Heart left ventricle (tissue), 16 donors: ENCODE data around the gene SMPX. TPM values are rescaled to one million over a fixed set of nuclear protein-coding genes. Genes with fewer than 3 reads are reported as not detected.

ENCODE experiments used
- ATAC-seq, 4 donors: fragments of 200-7000 bp; cut with Tn5 transposase; one replicate each; pipeline ENCODE4 v1.9.1; 2020 to 2022; ENCODE audit warnings: moderate library complexity in 4 of 4, mild to moderate bottlenecking in 3 of 4, moderate number of reproducible peaks in 1 of 4
- DNase-seq, 5 donors: peaks; one replicate each; pipeline ENCODE4 v3.0.0-alpha.2; 2020
- H3K27ac ChIP-seq, 12 donors: fragments of 200-600 bp; sonication (generic) in 4 of 12; one replicate each; pipeline versions ENCODE4 v1.5.0 to v1.8.0; 2016 to 2022; ENCODE audit warnings: mild to moderate bottlenecking in 2 of 12
- H3K27me3 ChIP-seq, 9 donors: fragments of 200-600 bp; sonication (generic) in 2 of 9; one replicate each; pipeline versions ENCODE4 v1.5.1 to v1.8.0; 2016 to 2022; ENCODE audit warnings: mild to moderate bottlenecking in 3 of 9
- H3K36me3 ChIP-seq, 9 donors: fragments of 200-600 bp; sonication (generic) in 2 of 9; one replicate each; pipeline versions ENCODE4 v1.5.0 to v1.8.0; 2018 to 2022; ENCODE audit warnings: mild to moderate bottlenecking in 2 of 9
- H3K4me1 ChIP-seq, 12 donors: fragments of 200-600 bp; sonication (generic) in 4 of 12; one replicate each; pipeline versions ENCODE4 v1.5.0 to v1.8.0; 2016 to 2022; ENCODE audit warnings: mild to moderate bottlenecking in 3 of 12
- H3K4me3 ChIP-seq, 12 donors: fragments of 200-600 bp; sonication (generic) in 4 of 12; one replicate each; pipeline versions ENCODE4 v1.5.0 to v1.8.0; 2017 to 2022; ENCODE audit warnings: mild to moderate bottlenecking in 9 of 12, moderate library complexity in 4 of 12
- H3K9me3 ChIP-seq, 12 donors: fragments of 200-600 bp; sonication (generic) in 4 of 12; one replicate each; pipeline versions ENCODE4 v1.5.0 to v1.8.0; 2016 to 2022; ENCODE audit warnings: mild to moderate bottlenecking in 1 of 12
- CTCF ChIP-seq, 12 donors: fragments of 200-600 bp; sonication (generic) in 4 of 12; IDR thresholded peaks; one replicate each; pipeline versions ENCODE4 v1.5.0 to v1.8.0; 2018 to 2022; ENCODE audit warnings: antibody characterized with exemption in 12 of 12, mild to moderate bottlenecking in 5 of 12
- POLR2A ChIP-seq, 2 donors: fragments of 450-650 bp; IDR thresholded peaks; one replicate each; pipeline ENCODE4 v1.6.1; 2017; ENCODE audit warnings: antibody characterized with exemption in 2 of 2, mild to moderate bottlenecking in 2 of 2, moderate library complexity in 2 of 2
- WGBS, 4 donors: extraction: QIAGEN DNeasy Blood & Tissue Kit in 2 of 4; methylation state at CpG; one replicate each; pipeline versions ENCODE4 v1.1.5 to v1.1.7; 2013 to 2018; 5-methylcytosine and 5-hydroxymethylcytosine counted together
- intact Hi-C, 10 donors: fragments of 100-400 bp; cut with DNase I; formaldehyde crosslinking; loops; one replicate each; pipeline versions ENCODE4 v1.11.1 to v1.14.2; 2022
- polyA plus RNA-seq, 2 donors: library from polyadenylated mRNA; stranded (reverse); fragments of 200-250 nt; gene quantifications; one replicate each; pipeline ENCODE4 v1.2.3, GENCODE V29; 2013
- total RNA-seq, 9 donors: library from RNA; depleted of rRNA in 2 of 9; stranded (reverse); fragments of >200 nt in 2 of 9; fragmentation: NEBNext Ultra II Directional in 3 of 9; extraction: Animal tissue kit (Norgen Biotek cat#: 25700) in 3 of 9; gene quantifications; one replicate each; pipeline versions ENCODE4 v1.1.0 to v1.2.4, GENCODE V29; 2016 to 2023
- donor health status: ischemic (EF 13 %, LVEDD 7.1; RV severe dilation, severe dysfunction).
- donor health status: healthy with polysubstance abuse.
- donor health status: DM: no; HTN: yes; CAD: no.
- donor health status: DM: no; HTN: no; CAD: no.
- donor health status: ischemic (EF 25% LVEDD 6.9; RV normal size, moderate dysfunction).
- donor health status: ischemic (EF 25% LVEDD 5.7; RV mildly dilated, moderate dysfunction).
- donor health status: healthy.
- donor health status: DM: yes; HTN: yes; CAD: no.
- donor health status: ischemic (EF 35%, LVEDD 5.7; RV mildly dilated, moderate dysfunction).
- donor health status: nonischemic (EF 11% LVEDD 7.7; RV severe dilation, severe dysfunction).
- donor health status: DM: yes; HTN: yes; CAD: no.
- donor health status: PGD.
- donor health status: ischemic (EF 29% LVEDD 5.4; RV normal size, mild dysfunction).
- donor health status: nonischemic (EF 23%, LVEDD 6.1; RV moderate dilation, normal function).

Gene SMPX
- total and polyA plus RNA-seq, 11 donors = 340 to 972 (median 694) TPM

- 35 to 62% (median 54%) methylated on average over 2 of the region's 2 CpGs for WGBS, 4 donors
- Histone ChIP-seq H3K4me3 (no peak overlapping the region), H3K9me3 (no peaks in the 10 kb centered on the region), H3K27me3 (peaks cover 0 to 15% (median 0%) of the 10 kb centered on the region in 9 donors), H3K4me1 (no peaks in the 10 kb centered on the region), H3K27ac (no peak overlapping the region), H3K36me3 (no peaks in the 10 kb centered on the region)
- ATAC-seq (no peak), DNase-seq (no peak)
- intact Hi-C loops = no loop called here
- no peak for TF ChIP-seq CTCF (IDR thresholded peaks at IDR 0.05)
- no peak for TF ChIP-seq POLR2A (IDR thresholded peaks at IDR 0.05)
These were observed 82.0 kb downstream of the SMPX start for GRCh38 chrX:21675931-21676330.

GRCh38 chrX:21674430-21675186, 83.3 kb downstream of the SMPX start:
- Histone ChIP-seq H3K9me3 (no peaks in the 10 kb centered on the region), H3K27me3 (peaks cover 0 to 10% (median 0%) of the 10 kb centered on the region in 9 donors), H3K4me3 (no peak overlapping the region), H3K27ac (no peak overlapping the region), H3K36me3 (no peaks in the 10 kb centered on the region), H3K4me1 (no peaks in the 10 kb centered on the region)
- TF ChIP-seq CTCF (IDR thresholded peaks at IDR 0.05) (no peak), POLR2A (IDR thresholded peaks at IDR 0.05) (no peak)
- intact Hi-C loops = no loop called here
- no peak for ATAC-seq
- 69 to 89% (median 77%) methylated on average over 4 of the region's 4 CpGs for WGBS, 4 donors
- DNase-seq = no peak

- intact Hi-C loops = loop anchor here in 1 of 10 donors (10.0 kb wide), 1 partner anchor 48 kb away; no protein-coding TSS in a partner anchor
- Histone ChIP-seq H3K27me3 (peaks cover 0 to 2% (median 0%) of the 10 kb centered on the region in 9 donors), H3K4me1 (no peaks in the 10 kb centered on the region), H3K4me3 (no peak overlapping the region), H3K36me3 (no peaks in the 10 kb centered on the region), H3K27ac (peak overlapping the region in 8 of 12 donors; percentile 25 to 77 (median 40)), H3K9me3 (no peaks in the 10 kb centered on the region)
- WGBS, 4 donors = 39 to 53% (median 48%) methylated on average over 4 of the region's 4 CpGs
- TF ChIP-seq CTCF (IDR thresholded peaks at IDR 0.05) (no peak), POLR2A (IDR thresholded peaks at IDR 0.05) (no peak)
- DNase-seq (no peak), ATAC-seq (peak; percentile 64 to 86 (median 82))
These were observed 91.2 kb downstream of the SMPX start for GRCh38 chrX:21666679-21667078.

GRCh38 chrX:21666252-21666651, 91.7 kb downstream of the SMPX start:
- Histone ChIP-seq H3K4me1 (no peaks in the 10 kb centered on the region), H3K9me3 (no peaks in the 10 kb centered on the region), H3K36me3 (no peaks in the 10 kb centered on the region), H3K27me3 (no peaks in the 10 kb centered on the region), H3K27ac (peak overlapping the region in 8 of 12 donors; percentile 25 to 77 (median 40)), H3K4me3 (no peak overlapping the region)
- intact Hi-C loops = loop anchor here in 1 of 10 donors (10.0 kb wide), 1 partner anchor 49 kb away; no protein-coding TSS in a partner anchor
- ATAC-seq = peak; percentile 54 to 91 (median 71)
- no peak for DNase-seq
- 38 to 49% (median 43%) methylated on average over 4 of the region's 4 CpGs for WGBS, 4 donors
- TF ChIP-seq POLR2A (IDR thresholded peaks at IDR 0.05) (no peak), CTCF (IDR thresholded peaks at IDR 0.05) (no peak)
